Skeletal muscle tissue (tissue), 4 donors: ENCODE data around the gene FTO. TPM values are rescaled to one million over a fixed set of nuclear protein-coding genes. Genes with fewer than 3 reads are reported as not detected.

Source experiments
- H3K27ac ChIP-seq: one replicate; pipeline ENCODE4 v1.7.0; 2013; ENCODE audit warnings: mild to moderate bottlenecking, low read depth, low read length, inconsistent platforms
- H3K27me3 ChIP-seq, 3 donors: one replicate each; pipeline ENCODE4 v1.7.0; 2013; ENCODE audit warnings: low read length in 3 of 3; ENCODE audit not compliant: control insufficient read depth in 3 of 3, insufficient read depth in 3 of 3
- H3K36me3 ChIP-seq, 3 donors: one replicate each; pipeline ENCODE4 v1.7.0; 2013; ENCODE audit warnings: low read length in 3 of 3; ENCODE audit not compliant: control insufficient read depth in 3 of 3, insufficient read depth in 3 of 3
- H3K4me1 ChIP-seq, 3 donors: one replicate each; pipeline ENCODE4 v1.7.0; 2013; ENCODE audit warnings: low read length in 3 of 3, mild to moderate bottlenecking in 3 of 3; ENCODE audit not compliant: control insufficient read depth in 3 of 3, insufficient read depth in 3 of 3
- H3K4me3 ChIP-seq, 3 donors: one replicate each; pipeline ENCODE4 v1.7.0; 2013; ENCODE audit warnings: low read length in 3 of 3
- H3K9ac ChIP-seq, 3 donors: one replicate each; pipeline ENCODE4 v1.7.0; 2013; ENCODE audit warnings: low read length in 3 of 3, mild to moderate bottlenecking in 3 of 3, moderate library complexity in 2 of 3, low read depth in 1 of 3
- H3K9me3 ChIP-seq, 3 donors: one replicate each; pipeline ENCODE4 v1.7.0; 2013; ENCODE audit warnings: low read length in 3 of 3; ENCODE audit not compliant: control insufficient read depth in 3 of 3
- total RNA-seq: library from RNA; depleted of rRNA; stranded (reverse); fragments of >200 nt; gene quantifications from one replicate; pipeline ENCODE4 v1.2.3, GENCODE V29; 2014
- donor health status: Osteomylitis.

The FTO gene
- 37.1 TPM for total RNA-seq

- peaks cover 14 to 19% (median 16%) of the 10 kb centered on the region in 3 donors for H3K4me1 ChIP-seq
- H3K27me3 ChIP-seq: no peaks in the 10 kb centered on the region
- peak within 1 kb of the TSS; percentile 93 to 98 (median 96) for H3K4me3 ChIP-seq
- peak within 1 kb of the TSS; percentile 79 to 91 (median 88) for H3K9ac ChIP-seq
- H3K27ac ChIP-seq: peak within 1 kb of the TSS; percentile 62
- H3K36me3 ChIP-seq: no peaks in the 10 kb centered on the region
- no peaks in the 10 kb centered on the region for H3K9me3 ChIP-seq
These were observed at the start of gene FTO, which contains the start of gene RPGRIP1L for GRCh38 chr16:53703590-53704444. FTO (plus strand) TSS chr16:53704156. RPGRIP1L (minus strand) TSS chr16:53703859; CDS start chr16:53700723, 3,136 bp downstream.

- Histone ChIP-seq H3K4me1 (no peaks in the 10 kb centered on the region), H3K27ac (no peak overlapping the region)
These were observed 49.0 kb upstream of the FTO start for GRCh38 chr16:53654946-53655345.

GRCh38 chr16:53662072-53662471, 41.9 kb upstream of the FTO start:
- H3K9me3 ChIP-seq: no peaks in the 10 kb centered on the region
- no peaks in the 10 kb centered on the region for H3K27me3 ChIP-seq
- H3K36me3 ChIP-seq: no peaks in the 10 kb centered on the region
- no peaks in the 10 kb centered on the region for H3K4me1 ChIP-seq
- no peak overlapping the region for H3K4me3 ChIP-seq
- H3K9ac ChIP-seq: no peak overlapping the region
- no peak overlapping the region for H3K27ac ChIP-seq

More at GRCh38 chr16:53654946-53655345, 49.0 kb upstream of the FTO start:
- no peaks in the 10 kb centered on the region for H3K9me3 ChIP-seq
- H3K36me3 ChIP-seq: no peaks in the 10 kb centered on the region
- H3K9ac ChIP-seq: no peak overlapping the region
- no peaks in the 10 kb centered on the region for H3K27me3 ChIP-seq
- no peak overlapping the region for H3K4me3 ChIP-seq

- H3K36me3 ChIP-seq: no peaks in the 10 kb centered on the region
- no peaks in the 10 kb centered on the region for H3K4me1 ChIP-seq
- no peaks in the 10 kb centered on the region for H3K9me3 ChIP-seq
- peak overlapping the region in 1 of 3 donors; percentile 24 for H3K4me3 ChIP-seq
- no peak overlapping the region for H3K27ac ChIP-seq
- no peak overlapping the region for H3K9ac ChIP-seq
- H3K27me3 ChIP-seq: no peaks in the 10 kb centered on the region
These were observed 39.1 kb upstream of the FTO start for GRCh38 chr16:53664724-53665345.

- Histone ChIP-seq H3K9me3 (no peaks in the 10 kb centered on the region), H3K27ac (no peak overlapping the region), H3K9ac (no peak overlapping the region), H3K36me3 (no peaks in the 10 kb centered on the region), H3K27me3 (no peaks in the 10 kb centered on the region), H3K4me3 (no peak overlapping the region), H3K4me1 (no peaks in the 10 kb centered on the region)
These were observed 37.1 kb upstream of the FTO start for GRCh38 chr16:53666786-53667415.

- H3K9me3 ChIP-seq: no peaks in the 10 kb centered on the region
- H3K27me3 ChIP-seq: no peaks in the 10 kb centered on the region
- no peak overlapping the region for H3K4me3 ChIP-seq
- H3K27ac ChIP-seq: no peak overlapping the region
- H3K4me1 ChIP-seq: no peaks in the 10 kb centered on the region
- H3K36me3 ChIP-seq: no peaks in the 10 kb centered on the region
- H3K9ac ChIP-seq: no peak overlapping the region
These were observed 35.1 kb upstream of the FTO start for GRCh38 chr16:53668869-53669268.

- no peaks in the 10 kb centered on the region for H3K27me3 ChIP-seq
- H3K9me3 ChIP-seq: no peaks in the 10 kb centered on the region
- H3K36me3 ChIP-seq: no peaks in the 10 kb centered on the region
- H3K4me3 ChIP-seq: no peak overlapping the region
- H3K27ac ChIP-seq: no peak overlapping the region
- no peaks in the 10 kb centered on the region for H3K4me1 ChIP-seq
- H3K9ac ChIP-seq: no peak overlapping the region
These were observed 31.5 kb upstream of the FTO start for GRCh38 chr16:53672461-53672860.

- no peaks in the 10 kb centered on the region for H3K4me1 ChIP-seq
- no peak overlapping the region for H3K9ac ChIP-seq
- H3K27me3 ChIP-seq: no peaks in the 10 kb centered on the region
- H3K27ac ChIP-seq: no peak overlapping the region
- no peak overlapping the region for H3K4me3 ChIP-seq
- no peaks in the 10 kb centered on the region for H3K9me3 ChIP-seq
- H3K36me3 ChIP-seq: no peaks in the 10 kb centered on the region
These were observed 30.8 kb upstream of the FTO start for GRCh38 chr16:53673189-53673588.

GRCh38 chr16:53678155-53678554, 25.8 kb upstream of the FTO start:
- Histone ChIP-seq H3K9ac (no peak overlapping the region), H3K4me1 (no peaks in the 10 kb centered on the region), H3K36me3 (no peaks in the 10 kb centered on the region), H3K27ac (no peak overlapping the region), H3K27me3 (no peaks in the 10 kb centered on the region), H3K4me3 (no peak overlapping the region), H3K9me3 (no peaks in the 10 kb centered on the region)
